VCaP (cell line): Measurements from ENCODE around the gene CMTM7.
A peak's percentile ranks its signal among the peaks of the same experiment; 100 is the strongest.

Source experiments
- H3K27ac ChIP-seq: fragments of 450-650 bp; 2 replicates; pipeline ENCODE4 v1.5.1; 2017
- CTCF ChIP-seq: fragments of 450-650 bp; conservative IDR thresholded peaks from 2 replicates; pipeline ENCODE4 v1.5.1; 2017; ENCODE audit warnings: mild to moderate bottlenecking, moderate library complexity

The CMTM7 gene

GRCh38 chr3:32484436-32484835 lies 92.8 kb downstream of the CMTM7 start:
- no peak for TF ChIP-seq CTCF
- no peak overlapping the region for H3K27ac ChIP-seq

- no peak overlapping the region for H3K27ac ChIP-seq
- no peak for TF ChIP-seq CTCF
These were observed 96.3 kb downstream of the CMTM7 start for GRCh38 chr3:32487781-32488473.

GRCh38 chr3:32488474-32489008 lies 96.9 kb downstream of the CMTM7 start:
- H3K27ac ChIP-seq: no peak overlapping the region
- no peak for TF ChIP-seq CTCF

GRCh38 chr3:32492684-32493436 lies 101.2 kb downstream of the CMTM7 start:
- H3K27ac ChIP-seq: peak overlapping the region; percentile 84
- no peak for TF ChIP-seq CTCF

- peak overlapping the region; percentile 84 for H3K27ac ChIP-seq
- no peak for TF ChIP-seq CTCF
These were observed 102.1 kb downstream of the CMTM7 start for GRCh38 chr3:32493437-32494414.

GRCh38 chr3:32495085-32495484 lies 103.4 kb downstream of the CMTM7 start:
- no peak for TF ChIP-seq CTCF
- H3K27ac ChIP-seq: peak overlapping the region; percentile 13; the same call in 1 of the 2 replicates
